ENCODE measurements around the gene KLHL12. TPM values are rescaled to one million over a fixed set of nuclear protein-coding genes. Genes with fewer than 3 reads are reported as not detected.

The KLHL12 gene
- total RNA-seq, 2 donors from 2014 or later = 28.7 to 29.6 TPM

DNA sequence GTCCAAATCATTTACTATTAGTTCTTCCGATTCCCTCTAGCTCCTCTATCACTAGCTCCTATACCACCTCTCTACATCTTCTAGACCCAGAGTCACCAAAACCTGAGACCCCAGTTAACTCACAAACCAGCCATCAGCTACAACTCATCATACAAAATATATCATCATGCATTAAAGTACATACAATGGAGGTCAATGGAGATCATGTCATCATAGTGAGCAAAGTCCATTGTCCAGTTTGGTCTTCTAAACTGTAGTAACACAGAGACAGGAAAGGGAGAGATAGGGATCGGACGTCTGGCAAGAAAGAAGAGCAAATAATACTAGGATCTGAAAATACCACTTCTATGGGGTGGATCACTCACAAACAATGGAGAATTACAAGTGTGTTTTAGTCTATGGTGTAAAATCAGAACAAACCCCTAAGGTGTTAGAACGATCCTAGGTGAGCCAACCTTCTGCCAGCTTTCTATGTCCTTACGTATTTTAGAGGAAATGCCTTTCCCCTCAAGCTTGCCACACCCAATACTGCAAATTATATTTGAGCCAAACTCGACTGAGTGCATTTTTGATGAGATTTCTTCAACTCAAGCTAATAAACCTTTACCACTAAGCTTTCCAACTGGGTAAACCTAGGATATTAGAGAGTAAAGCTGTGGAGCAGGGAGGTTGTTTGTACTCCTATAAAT is 27.2 kb upstream of the KLHL12 start:
- TF ChIP-seq, protein P1, sequence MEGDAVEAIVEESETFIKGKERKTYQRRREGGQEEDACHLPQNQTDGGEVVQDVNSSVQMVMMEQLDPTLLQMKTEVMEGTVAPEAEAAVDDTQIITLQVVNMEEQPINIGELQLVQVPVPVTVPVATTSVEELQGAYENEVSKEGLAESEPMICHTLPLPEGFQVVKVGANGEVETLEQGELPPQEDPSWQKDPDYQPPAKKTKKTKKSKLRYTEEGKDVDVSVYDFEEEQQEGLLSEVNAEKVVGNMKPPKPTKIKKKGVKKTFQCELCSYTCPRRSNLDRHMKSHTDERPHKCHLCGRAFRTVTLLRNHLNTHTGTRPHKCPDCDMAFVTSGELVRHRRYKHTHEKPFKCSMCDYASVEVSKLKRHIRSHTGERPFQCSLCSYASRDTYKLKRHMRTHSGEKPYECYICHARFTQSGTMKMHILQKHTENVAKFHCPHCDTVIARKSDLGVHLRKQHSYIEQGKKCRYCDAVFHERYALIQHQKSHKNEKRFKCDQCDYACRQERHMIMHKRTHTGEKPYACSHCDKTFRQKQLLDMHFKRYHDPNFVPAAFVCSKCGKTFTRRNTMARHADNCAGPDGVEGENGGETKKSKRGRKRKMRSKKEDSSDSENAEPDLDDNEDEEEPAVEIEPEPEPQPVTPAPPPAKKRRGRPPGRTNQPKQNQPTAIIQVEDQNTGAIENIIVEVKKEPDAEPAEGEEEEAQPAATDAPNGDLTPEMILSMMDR (IDR thresholded peaks at IDR 0.05) = no peak
- Histone ChIP-seq H3K27me3 (no peaks in the 10 kb centered on the region), H3K9me3 (no peaks in the 10 kb centered on the region), H3K36me3 (no peaks in the 10 kb centered on the region), H3K27ac (peak overlapping the region; percentile 43), H3K9ac (ENCODE audit: low read depth in 2 of 2, low read length in 2 of 2) (peak overlapping the region in 1 of 2 donors; percentile 21), H3K4me1 (peaks cover 12% of the 10 kb centered on the region), H3K4me3 (no peak overlapping the region)
- intact Hi-C loops (cut with DNase I) = no loop called here
- no peak for DNase-seq

DNA sequence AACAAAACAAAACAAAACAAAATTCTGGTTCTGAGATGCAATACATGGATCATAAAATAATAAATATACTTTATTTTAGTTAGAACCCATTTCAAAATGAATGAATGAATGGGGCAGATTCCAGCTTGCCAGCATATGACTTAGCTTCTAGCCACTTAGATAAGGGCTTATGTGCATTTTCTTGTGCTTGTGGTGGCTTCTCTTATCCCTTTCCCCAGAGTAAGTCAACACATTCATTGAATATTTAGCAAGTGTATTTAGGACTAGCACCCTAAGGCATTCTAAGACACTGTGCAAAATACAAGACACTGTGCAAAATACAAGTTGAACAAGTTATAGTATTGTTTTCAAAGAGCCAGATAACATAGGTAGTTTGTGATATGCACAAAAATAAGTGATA is 26.4 kb upstream of the KLHL12 start:
- peak overlapping the region; percentile 31 for H3K27ac ChIP-seq
- H3K27me3 ChIP-seq = no peaks in the 10 kb centered on the region
- TF ChIP-seq, protein P1 (IDR thresholded peaks at IDR 0.05) = no peak
- H3K4me3 ChIP-seq = no peak overlapping the region
- DNase-seq = no peak
- H3K36me3 ChIP-seq = no peaks in the 10 kb centered on the region
- H3K4me1 ChIP-seq = peaks cover 12% of the 10 kb centered on the region
- H3K9ac ChIP-seq (ENCODE audit: low read depth in 2 of 2, low read length in 2 of 2) = no peak overlapping the region
- H3K9me3 ChIP-seq = no peaks in the 10 kb centered on the region
- intact Hi-C loops (cut with DNase I) = no loop called here

DNA sequence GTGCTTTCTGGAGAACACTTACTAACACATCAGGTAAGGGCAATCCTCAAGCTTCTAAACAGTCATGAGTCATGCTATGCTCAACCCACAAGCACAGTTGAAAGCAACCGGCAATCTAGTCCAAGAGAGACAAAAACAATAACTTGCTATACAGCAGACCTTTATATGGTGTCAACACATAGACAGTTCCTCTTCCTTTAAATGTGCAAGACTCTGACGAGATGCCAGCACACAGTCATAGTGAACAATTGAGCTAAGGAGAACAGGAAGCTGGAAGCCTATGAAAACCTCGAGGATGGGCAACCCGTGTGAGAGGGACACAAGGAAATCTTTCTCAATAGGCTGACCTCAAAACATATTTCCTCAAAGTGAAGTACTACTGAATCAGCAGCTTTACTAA is 25.8 kb upstream of the KLHL12 start:
- Histone ChIP-seq H3K27ac (peak overlapping the region; percentile 31), H3K4me1 (peaks cover 12% of the 10 kb centered on the region)
- intact Hi-C loops (cut with DNase I) = no loop called here

DNA sequence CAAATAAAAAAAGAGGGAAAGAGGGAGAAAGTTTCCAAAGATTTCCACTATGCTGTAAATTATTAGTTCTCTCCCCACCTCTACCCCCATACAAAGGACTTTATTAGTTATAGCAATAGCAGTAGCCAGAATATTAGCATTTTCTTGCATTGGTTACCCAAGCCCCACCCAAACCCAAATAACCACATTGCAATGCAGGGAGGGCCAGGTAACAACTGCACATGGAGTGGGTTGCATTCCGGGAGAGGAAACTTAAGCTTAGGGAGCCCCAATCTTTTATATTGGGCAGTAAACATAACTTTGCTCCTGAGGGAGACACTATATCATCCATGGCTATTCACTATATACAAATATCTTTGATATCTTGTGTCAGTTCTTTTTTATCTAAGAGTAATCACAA is 25.1 kb upstream of the KLHL12 start:
- Histone ChIP-seq H3K4me3 (no peak overlapping the region), H3K27ac (no peak overlapping the region), H3K9ac (ENCODE audit: low read depth in 2 of 2, low read length in 2 of 2) (no peak overlapping the region), H3K27me3 (no peaks in the 10 kb centered on the region), H3K9me3 (no peaks in the 10 kb centered on the region), H3K4me1 (peaks cover 10% of the 10 kb centered on the region), H3K36me3 (no peaks in the 10 kb centered on the region)
- no peak for DNase-seq
- TF ChIP-seq, protein P1 (IDR thresholded peaks at IDR 0.05) = no peak
- intact Hi-C loops (cut with DNase I) = no loop called here

More for the DNA sequence above, 25.8 kb upstream of the KLHL12 start:
- Histone ChIP-seq H3K9ac (ENCODE audit: low read depth in 2 of 2, low read length in 2 of 2) (no peak overlapping the region), H3K27me3 (no peaks in the 10 kb centered on the region), H3K4me3 (no peak overlapping the region), H3K9me3 (no peaks in the 10 kb centered on the region), H3K36me3 (no peaks in the 10 kb centered on the region)
- TF ChIP-seq, protein P1 (IDR thresholded peaks at IDR 0.05) = no peak
- DNase-seq = peak; percentile 45

DNA sequence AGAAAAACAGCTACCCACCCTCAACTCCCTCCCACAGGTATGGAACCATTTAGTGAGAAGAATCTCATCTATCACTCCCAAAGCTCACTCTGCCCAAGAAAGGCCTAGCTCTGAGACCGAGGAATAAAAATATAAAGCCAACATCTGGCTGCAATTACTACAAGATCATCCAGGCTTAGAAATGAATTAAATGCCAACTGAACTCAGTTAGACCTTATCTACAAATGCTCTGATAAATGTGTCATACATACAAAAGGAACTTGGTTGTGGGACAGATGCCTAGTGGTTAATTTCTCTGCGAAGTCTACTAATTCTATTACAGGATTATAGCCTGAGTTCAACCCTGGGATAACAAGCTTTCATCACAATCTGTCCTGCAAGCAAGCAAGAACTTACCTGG is 24.4 kb upstream of the KLHL12 start:
- DNase-seq = no peak
- Histone ChIP-seq H3K9me3 (no peaks in the 10 kb centered on the region), H3K27ac (no peak overlapping the region), H3K27me3 (no peaks in the 10 kb centered on the region), H3K4me1 (peaks cover 4% of the 10 kb centered on the region), H3K9ac (ENCODE audit: low read depth in 2 of 2, low read length in 2 of 2) (no peak overlapping the region), H3K4me3 (no peak overlapping the region), H3K36me3 (no peaks in the 10 kb centered on the region)
- TF ChIP-seq, protein P1 (IDR thresholded peaks at IDR 0.05) = no peak
- intact Hi-C loops (cut with DNase I) = no loop called here
